HG03045 (cell line): ENCODE results near the gene P2RX5.

ENCODE experiments used
- ATAC-seq: cut with Tn5 transposase; IDR thresholded peaks from one replicate; pipeline ENCODE4 v1.9.1; 2021; ENCODE audit warnings: mild to moderate bottlenecking, moderate library complexity; ENCODE audit not compliant: unreplicated experiment

Gene P2RX5

GRCh38 chr17:3658784-3659449, 37.0 kb downstream of the P2RX5 start:
- no peak for ATAC-seq

- no peak for ATAC-seq
These were observed 37.8 kb downstream of the P2RX5 start for GRCh38 chr17:3657874-3658783.

- no peak for ATAC-seq
These were observed 38.4 kb downstream of the P2RX5 start for GRCh38 chr17:3657588-3657869.

- no peak for ATAC-seq
These were observed 39.0 kb downstream of the P2RX5 start for GRCh38 chr17:3656755-3657587.

- no peak for ATAC-seq
These were observed 39.6 kb downstream of the P2RX5 start for GRCh38 chr17:3656353-3656752.

GRCh38 chr17:3655766-3656165, 40.2 kb downstream of the P2RX5 start:
- ATAC-seq = no peak

- no peak for ATAC-seq
These were observed 48.0 kb downstream of the P2RX5 start for GRCh38 chr17:3647769-3648555.

- ATAC-seq = no peak
These were observed 48.7 kb downstream of the P2RX5 start for GRCh38 chr17:3647251-3647650.

GRCh38 chr17:3645310-3645709, 50.6 kb downstream of the P2RX5 start:
- no peak for ATAC-seq

- no peak for ATAC-seq
These were observed 52.0 kb downstream of the P2RX5 start for GRCh38 chr17:3643889-3644349.

- ATAC-seq = no peak
These were observed 54.1 kb downstream of the P2RX5 start for GRCh38 chr17:3641717-3642486.

- no peak for ATAC-seq
These were observed 54.9 kb downstream of the P2RX5 start for GRCh38 chr17:3641014-3641413.

- no peak for ATAC-seq
These were observed 55.9 kb downstream of the P2RX5 start for GRCh38 chr17:3639981-3640596.

- ATAC-seq = no peak
These were observed 59.0 kb downstream of the P2RX5 start for GRCh38 chr17:3636908-3637373.

- ATAC-seq = peak; percentile 94
These were observed 59.6 kb downstream of the P2RX5 start, which contains the start of the genes CTNS and SHPK for GRCh38 chr17:3636154-3636907. TSS of gene CTNS (plus strand) at chr17:3636760. CDS start at chr17:3640207, 3,447 bp downstream. TSS of gene SHPK (minus strand) at chr17:3636250. CDS start at chr17:3636219, 31 bp downstream.

GRCh38 chr17:3635474-3636153, 60.3 kb downstream of the P2RX5 start:
- ATAC-seq = no peak

GRCh38 chr17:3632287-3632686, 63.7 kb downstream of the P2RX5 start:
- ATAC-seq = no peak

- ATAC-seq = no peak
These were observed 65.2 kb downstream of the P2RX5 start for GRCh38 chr17:3630781-3631180.
